ENCODE measurements around the gene RAC3.
"Not testable (repeated sequence)": the region's sequence is repeated elsewhere in the genome, so short reads cannot be mapped to it uniquely, and the experiment has no call there.

Gene RAC3

DNA sequence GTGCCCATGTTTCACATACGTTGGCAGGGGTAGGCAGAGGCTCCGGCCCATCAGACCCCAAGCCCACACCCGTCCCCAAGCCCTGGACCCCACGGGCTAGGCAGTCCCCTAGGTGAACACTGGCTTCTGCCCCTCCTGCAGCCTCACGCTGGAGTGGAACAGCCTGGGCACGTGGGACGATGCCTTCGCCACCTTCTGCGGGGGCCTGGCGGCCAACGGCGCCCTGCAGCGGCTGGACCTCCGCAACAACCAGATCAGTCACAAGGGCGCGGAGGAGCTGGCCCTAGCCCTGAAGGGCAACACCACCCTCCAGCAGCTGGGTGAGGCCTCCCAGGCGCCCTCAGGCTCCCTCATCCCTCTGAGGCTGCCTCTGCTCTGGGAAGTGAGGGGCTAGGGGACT lies 6.6 kb upstream of the RAC3 start:
- no peak for DNase-seq (ENCODE audit: low spot score)

DNA sequence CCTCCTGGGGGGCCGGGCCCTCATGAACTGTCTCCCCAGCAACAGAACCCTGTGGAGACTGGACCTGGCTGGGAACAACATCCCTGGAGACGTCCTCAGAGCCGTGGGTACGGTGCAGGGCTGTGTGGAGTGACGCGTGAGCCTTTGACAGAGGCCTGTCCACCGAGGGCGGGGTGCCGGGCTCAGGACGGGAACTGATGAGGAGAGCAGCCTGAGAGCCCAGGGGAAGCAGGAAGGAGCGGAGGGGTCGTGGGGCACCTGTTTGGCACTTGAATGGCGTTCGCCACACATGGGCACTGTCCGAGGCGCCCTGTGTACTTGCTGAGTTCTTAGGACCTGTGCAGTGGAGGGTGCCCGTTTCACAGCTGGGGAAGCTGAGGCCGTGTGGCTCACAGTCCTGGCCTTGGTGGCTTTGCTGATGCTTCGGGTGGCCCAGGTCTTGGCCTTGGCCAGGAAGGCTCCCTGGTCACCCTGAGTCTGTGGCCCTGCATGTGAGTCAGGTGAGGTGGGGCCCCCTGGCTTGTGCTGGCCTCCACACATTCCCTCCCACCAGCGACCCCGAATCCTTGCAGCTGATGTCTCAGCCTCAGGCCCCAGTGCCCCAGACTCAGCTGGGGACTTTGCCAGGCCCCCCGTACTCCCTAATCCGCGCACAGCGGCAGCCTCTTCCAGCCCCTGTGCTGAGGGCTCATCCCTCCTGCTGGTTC lies 5.9 kb upstream of the RAC3 start:
- DNase-seq (ENCODE audit: low spot score) = no peak

DNA sequence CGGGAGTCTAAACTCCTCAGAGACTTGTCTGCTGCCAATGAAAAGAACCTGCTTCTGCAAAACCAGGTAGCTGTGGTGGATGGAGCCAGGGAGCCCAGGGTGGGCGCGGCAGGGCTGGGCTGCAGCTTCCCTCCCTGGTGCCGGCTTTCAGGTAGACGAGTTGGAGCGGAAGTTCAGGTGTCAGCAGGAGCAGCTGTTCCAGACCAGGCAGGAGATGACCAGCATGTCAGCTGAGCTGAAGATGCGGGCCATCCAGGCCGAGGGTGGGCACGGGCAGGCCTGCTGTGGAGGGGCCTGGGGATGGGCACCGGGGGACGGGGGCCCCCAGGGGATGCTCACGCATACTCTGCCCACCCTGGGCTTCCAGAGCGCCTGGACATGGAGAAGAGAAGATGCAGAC lies 3.2 kb upstream of the RAC3 start:
- no peak for DNase-seq (ENCODE audit: low spot score)

DNA sequence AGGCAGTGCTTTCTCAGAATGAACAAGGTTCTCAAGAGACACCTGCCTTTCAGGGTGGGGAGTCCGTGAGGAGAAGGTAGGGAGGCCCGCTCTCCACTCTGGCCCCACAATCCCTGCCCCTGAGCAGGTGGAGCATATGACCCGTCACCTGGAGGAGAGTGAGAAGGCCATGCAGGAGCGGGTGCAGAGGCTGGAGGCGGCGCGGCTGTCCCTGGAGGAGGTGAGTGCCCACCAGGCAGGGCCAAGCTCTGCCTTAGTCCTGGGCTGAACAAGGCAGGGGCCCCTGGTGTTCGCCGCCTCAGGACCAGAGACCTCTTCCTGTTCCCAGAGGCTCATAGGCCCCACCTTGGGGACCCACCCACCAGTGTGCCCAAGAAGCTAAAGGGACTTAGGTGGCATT lies 2.5 kb upstream of the RAC3 start:
- no peak for DNase-seq (ENCODE audit: low spot score)

DNA sequence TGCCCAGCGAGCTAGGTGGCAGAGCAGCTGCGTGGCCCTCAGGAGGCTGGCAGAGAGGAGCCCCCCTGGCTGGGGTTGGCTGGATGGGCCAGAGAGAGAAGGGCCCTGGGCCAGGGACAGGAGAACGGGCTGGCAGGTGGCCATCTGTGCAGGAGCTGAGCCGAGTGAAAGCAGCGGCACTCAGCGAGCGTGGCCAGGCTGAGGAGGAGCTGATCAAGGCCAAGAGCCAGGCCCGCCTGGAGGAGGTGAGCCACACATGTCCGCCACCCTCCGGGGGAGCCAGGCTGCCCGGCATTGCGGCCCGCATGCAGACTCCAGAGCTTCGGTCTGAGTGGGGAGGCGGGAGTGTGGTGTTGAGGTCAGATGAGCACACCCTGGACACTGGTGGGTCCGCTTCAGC lies 2.1 kb upstream of the RAC3 start:
- no peak for DNase-seq (ENCODE audit: low spot score)

DNA sequence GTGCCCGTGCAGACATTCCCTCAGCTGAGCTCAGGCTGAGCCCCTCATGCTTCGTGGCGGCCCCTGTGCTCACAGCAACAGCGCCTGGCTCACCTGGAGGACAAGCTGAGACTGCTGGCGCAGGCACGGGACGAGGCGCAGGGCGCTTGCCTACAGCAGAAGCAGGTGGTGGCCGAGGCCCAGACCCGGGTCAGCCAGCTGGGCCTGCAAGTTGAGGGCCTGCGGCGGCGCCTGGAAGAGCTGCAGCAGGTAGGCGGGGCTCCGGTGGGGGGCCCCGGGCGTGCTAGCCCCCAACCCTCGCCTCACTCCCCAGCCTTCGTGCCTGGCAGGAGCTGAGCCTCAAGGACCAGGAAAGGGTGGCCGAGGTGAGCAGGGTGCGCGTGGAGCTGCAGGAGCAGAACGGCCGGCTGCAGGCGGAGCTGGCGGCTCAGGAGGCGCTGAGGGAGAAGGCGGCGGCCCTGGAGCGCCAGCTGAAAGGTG lies 1.4 kb upstream of the RAC3 start:
- no peak for DNase-seq (ENCODE audit: low spot score)

DNA sequence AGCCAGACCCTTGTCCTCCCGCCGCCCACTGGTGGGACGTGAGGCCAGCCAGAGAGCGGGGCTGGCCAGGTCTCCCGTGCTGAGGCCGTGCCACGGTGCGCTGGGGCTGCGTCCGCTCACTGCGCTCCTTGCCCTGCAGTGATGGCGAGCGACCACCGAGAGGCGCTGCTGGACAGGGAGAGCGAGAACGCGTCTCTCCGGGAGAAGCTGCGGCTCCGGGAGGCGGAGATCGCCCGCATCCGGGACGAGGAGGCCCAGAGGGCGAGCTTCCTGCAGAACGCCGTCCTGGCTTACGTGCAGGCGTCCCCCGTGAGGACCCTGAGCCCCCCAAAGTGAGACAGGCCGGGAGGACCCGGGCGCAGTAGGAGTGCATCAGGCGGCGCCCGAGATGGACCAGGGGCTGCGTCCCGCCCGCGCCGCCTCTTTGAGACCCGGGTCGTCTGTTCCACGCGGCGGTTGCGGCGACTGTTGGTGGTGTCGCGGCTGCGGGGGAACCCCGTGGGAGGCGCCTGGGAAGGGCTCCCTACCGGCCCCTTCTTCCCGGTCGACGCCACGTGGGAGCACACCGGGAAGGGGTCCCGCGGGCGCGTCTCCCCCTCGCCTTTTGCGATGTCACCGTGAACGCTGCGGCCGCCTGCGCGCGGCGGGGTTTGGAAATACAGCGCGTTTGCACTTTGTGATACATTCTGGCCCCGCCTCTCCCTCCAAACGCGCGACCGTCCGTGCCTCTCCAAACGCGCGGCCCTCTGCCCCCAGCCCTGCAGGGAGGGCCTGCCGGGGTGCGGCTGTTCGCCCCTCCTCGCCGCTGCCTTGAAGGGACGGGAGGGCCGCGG lies 792 bp upstream of the RAC3 start:
- peak; percentile 86 for DNase-seq (ENCODE audit: low spot score)

DNA sequence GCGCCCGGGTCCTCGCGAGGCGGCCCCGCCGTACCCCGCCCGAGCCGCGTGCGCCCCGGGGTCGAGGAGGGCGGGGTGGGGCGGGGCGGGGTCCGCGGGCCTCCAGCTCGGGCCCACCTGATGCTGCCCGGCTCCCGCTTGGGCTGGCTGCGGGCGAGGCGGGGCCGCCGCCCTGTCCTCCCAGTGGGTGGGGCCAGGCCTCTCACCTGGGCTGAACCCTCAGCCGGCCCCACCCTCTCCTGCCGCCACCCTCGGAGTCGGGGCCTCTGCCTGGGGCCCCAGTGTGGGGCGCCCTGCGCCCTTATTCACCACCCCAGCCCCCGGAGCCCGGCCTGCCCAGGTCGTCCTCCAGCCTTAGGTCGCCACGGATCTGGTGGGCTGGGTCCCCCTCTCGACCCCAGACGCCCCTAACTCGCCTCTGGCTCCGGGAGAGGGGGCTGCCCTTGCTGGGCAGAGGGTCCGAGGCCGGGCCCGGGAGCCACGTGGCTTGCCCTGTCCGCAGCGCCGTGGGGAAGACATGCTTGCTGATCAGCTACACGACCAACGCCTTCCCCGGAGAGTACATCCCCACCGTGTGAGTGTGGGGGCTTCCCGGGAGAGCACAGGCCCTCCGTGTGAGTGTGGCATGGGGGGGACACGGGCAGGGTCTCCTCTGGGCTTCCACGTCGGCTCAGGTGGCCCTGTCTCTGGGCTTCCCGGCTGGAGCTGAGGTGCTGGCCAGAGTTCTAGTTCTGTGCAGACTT lies 578 bp downstream of the RAC3 start:
- DNase-seq (ENCODE audit: low spot score) = no peak

DNA sequence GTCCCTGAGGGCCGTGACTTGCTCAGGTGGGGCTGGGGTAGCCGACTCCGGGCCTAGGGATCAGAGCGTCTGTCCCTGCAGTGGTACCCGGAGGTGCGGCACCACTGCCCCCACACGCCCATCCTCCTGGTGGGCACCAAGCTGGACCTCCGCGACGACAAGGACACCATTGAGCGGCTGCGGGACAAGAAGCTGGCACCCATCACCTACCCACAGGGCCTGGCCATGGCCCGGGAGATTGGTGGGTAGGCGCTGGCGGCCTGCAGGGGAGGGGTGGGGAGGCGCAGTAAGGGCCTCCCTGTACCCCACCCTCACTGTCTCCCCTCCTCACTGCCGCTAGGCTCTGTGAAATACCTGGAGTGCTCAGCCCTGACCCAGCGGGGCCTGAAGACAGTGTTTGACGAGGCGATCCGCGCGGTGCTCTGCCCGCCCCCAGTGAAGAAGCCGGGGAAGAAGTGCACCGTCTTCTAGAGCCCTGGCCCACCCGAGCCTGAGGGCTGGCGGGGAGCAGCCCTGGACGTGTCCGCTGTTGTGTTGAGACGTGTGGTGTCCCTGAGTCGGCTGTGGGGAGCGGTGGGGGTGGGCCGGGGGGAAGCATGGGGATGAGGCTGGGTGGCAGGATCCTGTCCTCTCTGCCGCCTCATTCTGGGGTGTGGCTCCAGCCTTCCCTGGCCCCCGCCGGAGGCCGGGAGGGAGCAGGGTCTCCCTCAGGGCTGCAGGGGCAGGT lies 2.0 kb downstream of the RAC3 start:
- DNase-seq (ENCODE audit: low spot score) = no peak

DNA sequence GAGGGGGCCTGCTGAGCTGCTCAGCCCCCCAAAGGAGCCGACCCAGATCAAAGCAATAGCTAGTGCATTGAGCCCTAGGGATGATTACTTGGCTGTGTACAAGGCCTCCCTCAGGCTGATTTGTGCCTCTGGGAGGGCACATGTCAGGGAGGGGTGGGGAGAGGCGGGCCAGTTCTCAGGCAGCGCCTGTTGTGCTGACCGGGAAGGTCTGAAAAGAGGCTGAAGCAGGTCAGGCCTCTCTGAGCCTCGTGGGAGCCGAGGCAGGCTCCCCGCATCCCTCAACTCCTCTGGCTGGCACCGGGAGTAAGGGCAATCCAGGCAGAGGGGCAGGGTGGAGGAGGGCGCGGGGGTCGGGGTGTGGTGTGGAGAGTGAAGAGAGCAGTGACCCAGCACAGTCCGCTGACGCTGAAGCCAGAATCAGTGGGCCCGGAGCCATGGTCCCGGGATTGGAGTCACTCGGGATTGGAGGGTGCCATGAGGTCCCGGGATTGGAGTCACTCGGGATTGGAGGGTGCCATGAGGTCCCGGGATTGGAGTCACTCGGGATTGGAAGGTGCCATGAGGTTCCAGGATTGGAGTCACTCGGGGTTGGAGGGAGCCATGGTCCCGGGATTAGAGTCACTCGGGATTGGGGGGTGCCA lies 3.0 kb downstream of the RAC3 start:
- DNase-seq (ENCODE audit: low spot score) = no peak

DNA sequence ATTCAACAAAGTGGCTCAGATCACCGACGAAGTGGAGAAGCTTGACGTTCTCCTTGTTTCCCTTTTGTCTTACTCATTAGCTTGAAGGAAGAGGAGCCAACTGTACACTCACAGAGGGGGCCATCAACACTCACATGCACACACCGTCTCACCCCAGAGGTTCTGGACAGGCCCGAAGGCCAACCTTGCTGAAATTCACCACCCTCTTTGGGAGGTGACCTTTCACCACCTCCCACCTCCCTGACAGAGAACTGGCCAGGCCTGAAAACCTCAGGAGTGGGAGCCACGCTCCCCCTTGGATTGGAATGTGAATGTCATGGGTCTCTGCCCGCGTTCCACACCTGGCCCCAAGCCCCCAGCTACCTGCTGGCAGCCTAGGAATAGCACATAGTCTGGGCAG lies 4.0 kb downstream of the RAC3 start:
- no peak for DNase-seq (ENCODE audit: low spot score)

DNA sequence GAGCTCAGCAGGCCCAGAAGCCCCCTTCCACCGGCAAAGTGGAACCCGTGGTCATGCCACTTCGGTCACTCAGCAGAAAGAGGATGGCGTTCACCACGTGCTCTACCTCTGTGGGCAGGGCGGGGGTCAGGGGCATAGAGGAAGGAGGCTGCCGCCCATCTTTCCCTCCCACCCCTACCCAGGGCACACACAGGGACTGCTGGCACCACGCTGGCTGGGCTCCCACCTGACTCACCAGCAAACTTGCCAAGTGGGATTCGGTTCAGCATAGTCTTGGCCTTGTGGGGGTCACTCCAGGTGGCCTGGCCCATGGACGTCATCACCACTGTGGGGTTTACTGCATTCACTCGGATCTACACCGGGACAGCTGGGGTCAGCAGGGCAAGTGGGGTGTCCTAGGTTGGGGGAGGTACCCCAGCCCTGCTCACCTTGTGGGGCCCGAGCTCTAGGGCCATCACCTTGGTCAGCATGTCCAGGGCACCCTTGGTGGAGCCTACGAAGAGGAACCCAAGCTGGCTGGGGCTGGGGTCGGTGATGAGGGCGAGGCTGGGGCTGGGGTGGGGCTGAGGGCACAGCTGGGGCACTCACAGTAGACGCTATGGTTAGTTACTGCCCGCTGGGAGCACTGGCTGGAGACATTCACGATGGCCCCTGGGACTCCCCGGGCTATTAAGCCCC lies 4.6 kb downstream of the RAC3 start:
- DNase-seq (ENCODE audit: low spot score) = no peak

DNA sequence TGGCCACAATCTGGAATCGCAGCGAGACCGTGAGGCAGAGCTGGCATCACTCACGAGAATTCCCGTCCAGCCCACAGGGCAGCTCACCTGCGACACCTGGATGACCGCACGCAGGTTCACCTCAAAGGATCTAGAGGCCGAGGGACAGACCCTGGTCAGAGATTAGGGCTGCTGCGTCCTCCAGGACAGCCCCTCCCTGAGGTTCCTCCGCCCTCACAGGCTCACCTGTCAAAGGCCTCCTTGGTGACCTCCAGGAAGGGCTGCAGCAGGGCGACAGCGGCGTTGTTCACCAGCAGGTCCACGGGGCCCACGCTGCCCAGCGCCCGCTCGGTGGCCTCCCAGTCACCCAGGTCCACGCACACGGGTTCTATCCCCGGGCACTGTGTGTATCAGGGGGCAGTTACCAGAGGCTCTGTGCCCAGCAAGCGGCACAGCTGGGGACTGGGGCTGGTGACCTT lies 5.2 kb downstream of the RAC3 start:
- DNase-seq (ENCODE audit: low spot score) = no peak

DNA sequence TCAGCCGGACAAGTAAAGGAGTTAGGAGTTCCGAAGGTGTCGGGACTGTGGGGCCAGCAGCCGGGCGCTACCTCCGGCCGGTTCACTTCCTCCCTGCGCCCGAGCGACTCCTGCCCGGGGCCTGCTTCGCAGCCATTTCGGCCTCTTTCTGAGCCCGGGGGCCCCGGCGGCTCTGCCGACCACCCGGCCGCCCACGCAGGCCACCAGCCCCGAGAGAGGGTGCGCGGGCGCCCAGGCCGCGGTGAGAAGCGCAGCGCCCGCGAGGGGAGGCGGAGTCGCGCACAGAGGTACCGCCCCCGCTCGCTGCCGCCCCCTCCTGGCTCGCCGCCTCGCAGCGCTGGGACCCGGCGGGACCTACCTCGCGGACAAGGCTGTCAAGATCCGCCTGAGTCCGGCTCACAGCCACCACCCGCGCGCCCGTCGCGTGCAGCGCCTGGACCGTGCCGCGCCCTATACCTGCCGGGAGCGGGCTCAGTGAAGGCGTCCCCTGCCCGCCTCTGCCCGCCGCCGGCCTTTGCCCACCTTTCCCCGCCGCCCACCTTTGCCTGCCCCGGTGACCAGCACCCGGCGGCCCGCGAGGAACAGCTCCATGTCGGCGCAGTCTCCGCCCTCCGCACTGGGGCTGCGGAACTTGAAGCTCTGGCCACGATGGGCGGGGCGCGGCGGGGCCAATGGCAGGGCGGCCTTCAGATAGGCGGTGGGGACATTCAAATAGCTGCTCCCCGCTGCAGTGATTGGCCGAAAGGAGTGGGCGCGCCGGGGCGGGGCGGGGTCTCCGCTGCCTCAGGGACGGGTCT lies 5.8 kb downstream of the RAC3 start, which contains the start of gene DCXR:
TSS of gene DCXR (minus strand) at position 606 of the 797 bp plus-strand sequence. CDS start at position 591, 15 bp downstream.
- DNase-seq (ENCODE audit: low spot score) = peak; percentile 96

DNA sequence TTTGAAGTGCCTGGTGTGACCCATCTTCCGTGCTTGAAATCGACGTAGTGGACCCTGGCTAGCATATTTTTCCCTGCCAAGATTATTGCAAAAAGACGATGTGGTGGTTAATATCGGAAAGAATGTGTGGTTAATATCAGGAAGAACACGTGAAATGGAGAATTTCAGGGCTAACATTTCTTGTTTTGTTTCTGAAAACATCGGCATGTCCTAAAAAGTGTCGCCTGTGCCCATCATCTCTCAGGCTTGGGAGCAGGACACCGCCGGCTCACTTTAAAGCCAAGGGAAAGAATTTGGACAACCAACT lies 6.4 kb downstream of the RAC3 start:
- no peak for DNase-seq (ENCODE audit: low spot score)

DNA sequence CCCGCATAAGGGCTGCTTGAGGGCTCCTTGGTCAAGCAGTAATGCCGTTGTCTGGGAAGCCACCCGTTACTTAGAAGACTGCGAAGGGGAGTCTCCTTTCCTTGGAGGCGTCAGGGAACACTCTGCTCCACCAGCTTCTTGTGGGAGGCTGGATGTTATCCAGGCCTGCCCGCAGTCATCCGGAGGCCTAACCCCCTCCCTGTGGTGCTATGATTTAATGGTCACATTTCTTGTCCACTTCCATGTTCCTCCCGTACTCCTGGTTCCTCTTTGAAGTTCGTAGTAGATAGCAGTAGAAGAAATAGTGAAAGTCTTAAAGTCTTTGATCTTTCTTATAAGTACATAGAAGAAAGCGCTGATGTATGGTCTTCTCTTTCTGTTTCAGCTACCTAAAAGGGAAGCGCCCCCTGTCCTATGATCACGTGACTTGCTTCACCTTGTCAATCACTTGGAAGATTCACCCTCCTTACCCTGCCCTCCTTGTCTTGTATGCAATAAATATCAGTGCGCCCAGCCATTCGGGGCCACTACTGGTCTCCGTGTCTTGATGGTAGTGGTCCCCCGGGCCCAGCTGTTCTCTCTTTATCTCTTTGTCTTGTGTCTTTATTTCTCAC lies 7.4 kb downstream of the RAC3 start:
- DNase-seq (ENCODE audit: low spot score) = not testable (repeated sequence)

DNA sequence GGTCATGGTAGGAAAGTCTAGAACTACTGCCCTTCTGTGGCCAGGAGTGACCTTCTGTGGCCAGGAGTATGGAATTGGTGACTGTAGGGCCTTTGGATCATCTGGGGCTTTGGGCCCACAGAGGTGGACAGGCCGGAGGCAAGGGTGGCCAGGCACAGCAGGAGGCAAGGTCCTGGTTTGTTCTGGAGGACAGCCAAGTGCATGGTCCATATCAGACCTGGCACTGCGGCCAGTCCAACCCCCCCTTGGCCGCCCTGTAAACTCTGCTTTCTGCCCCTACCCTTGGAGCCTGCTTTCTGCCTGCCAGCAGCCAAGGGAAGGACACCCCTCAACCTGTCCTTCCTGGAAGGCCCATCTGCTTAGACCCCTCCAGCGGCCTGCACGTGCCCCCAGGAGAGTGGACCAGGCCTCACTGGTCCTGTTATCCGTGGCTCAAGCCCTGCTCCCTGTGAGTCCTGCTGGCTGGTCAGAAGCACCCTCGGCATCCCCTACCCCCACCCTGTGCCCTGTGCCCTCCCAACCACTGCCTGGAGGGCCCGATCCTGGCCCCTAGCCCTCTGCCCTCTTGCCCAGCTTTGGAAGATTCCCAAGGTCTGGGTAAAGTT lies 8.3 kb downstream of the RAC3 start:
- no peak for DNase-seq (ENCODE audit: low spot score)

DNA sequence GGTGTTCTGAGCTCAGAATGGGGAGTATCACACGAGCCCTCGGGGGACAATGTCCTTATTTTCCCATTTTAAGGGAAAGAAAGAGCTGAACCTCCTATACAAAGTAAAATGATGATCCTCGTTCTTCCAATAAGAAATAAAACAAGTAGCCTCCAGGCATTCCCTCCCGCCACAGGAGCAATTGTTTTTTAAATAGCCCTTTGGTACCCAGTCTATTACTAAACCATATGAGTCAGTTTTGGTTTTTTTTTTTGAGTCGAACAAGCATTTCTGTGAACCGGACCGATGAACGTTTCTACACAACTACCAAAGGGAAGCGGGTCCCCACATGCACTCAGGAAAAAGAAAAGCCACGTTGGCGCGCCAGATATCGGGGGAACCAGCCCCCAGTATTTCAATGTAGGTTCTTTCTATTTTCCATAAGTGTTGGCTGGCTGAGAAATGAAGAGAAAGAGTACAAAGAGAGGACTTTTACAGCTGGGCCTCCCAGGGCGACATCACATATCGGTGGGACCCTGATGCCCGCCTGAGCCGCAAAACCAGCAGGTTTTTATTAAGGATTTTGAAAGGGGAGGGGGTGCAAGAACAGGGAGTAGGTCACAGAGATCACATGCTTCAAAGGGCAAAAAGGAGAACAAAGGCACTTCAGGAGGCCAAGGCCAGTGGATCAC lies 9.8 kb downstream of the RAC3 start:
- DNase-seq (ENCODE audit: low spot score) = no peak

DNA sequence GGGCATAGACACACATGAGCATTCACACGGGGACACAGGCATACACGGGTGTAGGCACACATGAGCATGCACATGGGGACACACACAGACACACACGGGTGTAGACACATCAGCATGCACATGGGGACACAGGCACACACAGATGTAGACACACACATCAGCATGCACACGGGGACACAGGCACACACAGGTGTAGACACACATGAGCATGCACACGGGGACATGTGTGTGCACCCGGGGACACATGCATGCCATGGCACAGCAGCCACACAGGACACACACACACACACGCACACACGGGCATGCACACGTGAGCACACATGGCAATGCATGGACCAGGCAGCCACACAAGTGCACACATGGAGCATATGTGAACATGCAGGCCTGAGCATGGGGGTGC lies 11.2 kb downstream of the RAC3 start:
- DNase-seq (ENCODE audit: low spot score) = no peak
